ENCODE measurements around the gene LRRC49.
"Not testable (repeated sequence)": the region's sequence is repeated elsewhere in the genome, so short reads cannot be mapped to it uniquely, and the experiment has no call there.

LRRC49 gene

GRCh38 chr15:70870051-70870450 is 22.6 kb upstream of the LRRC49 start:
- TF ChIP-seq CTCF (IDR thresholded peaks at IDR 0.05; ENCODE audit: insufficient read depth, low read depth, low read length, missing control alignments) = no peak
- peak; percentile 67 for DNase-seq (ENCODE audit: low read depth)

GRCh38 chr15:70871490-70871889 is 21.1 kb upstream of the LRRC49 start:
- not testable (repeated sequence) for DNase-seq (ENCODE audit: low read depth); H3K4me3 ChIP-seq (ENCODE audit: low read depth, low read length)

More at GRCh38 chr15:70870051-70870450, 22.6 kb upstream of the LRRC49 start:
- H3K4me3 ChIP-seq (ENCODE audit: low read depth, low read length) = no peak overlapping the region

GRCh38 chr15:70873232-70874054 is 19.2 kb upstream of the LRRC49 start:
- H3K4me3 ChIP-seq (ENCODE audit: low read depth, low read length) = no peak overlapping the region
- no peak for TF ChIP-seq CTCF (IDR thresholded peaks at IDR 0.05; ENCODE audit: insufficient read depth, low read depth, low read length, missing control alignments)
- DNase-seq (ENCODE audit: low read depth) = no peak

GRCh38 chr15:70875001-70875782 is 17.4 kb upstream of the LRRC49 start:
- no peak for DNase-seq (ENCODE audit: low read depth)
- peak; percentile 22 for TF ChIP-seq CTCF (IDR thresholded peaks at IDR 0.05; ENCODE audit: insufficient read depth, low read depth, low read length, missing control alignments)
- no peak overlapping the region for H3K4me3 ChIP-seq (ENCODE audit: low read depth, low read length)

GRCh38 chr15:70876011-70876410 is 16.6 kb upstream of the LRRC49 start:
- no peak for TF ChIP-seq CTCF (IDR thresholded peaks at IDR 0.05; ENCODE audit: insufficient read depth, low read depth, low read length, missing control alignments)
- H3K4me3 ChIP-seq (ENCODE audit: low read depth, low read length) = no peak overlapping the region; the same call in 1 of the 2 replicates
- DNase-seq (ENCODE audit: low read depth) = peak; percentile 74

- H3K4me3 ChIP-seq (ENCODE audit: low read depth, low read length) = no peak overlapping the region
- DNase-seq (ENCODE audit: low read depth) = no peak
- no peak for TF ChIP-seq CTCF (IDR thresholded peaks at IDR 0.05; ENCODE audit: insufficient read depth, low read depth, low read length, missing control alignments)
Measured at GRCh38 chr15:70876683-70877082, 15.9 kb upstream of the LRRC49 start.

GRCh38 chr15:70879401-70879800 is 13.2 kb upstream of the LRRC49 start:
- no peak overlapping the region; the same call in 1 of the 2 replicates for H3K4me3 ChIP-seq (ENCODE audit: low read depth, low read length)
- no peak for DNase-seq (ENCODE audit: low read depth)
- no peak for TF ChIP-seq CTCF (IDR thresholded peaks at IDR 0.05; ENCODE audit: insufficient read depth, low read depth, low read length, missing control alignments)
